HCT116 (cell line): Measurements from ENCODE around the gene MYBPHL. TPM values are rescaled to one million over a fixed set of nuclear protein-coding genes. Genes with fewer than 3 reads are reported as not detected.

ENCODE experiments used
- ATAC-seq: fragments of 200-7000 bp; cut with Tn5 transposase; 2 replicates; pipeline ENCODE4 v1.9.1; 2020; ENCODE audit warnings: mild to moderate bottlenecking, moderate library complexity
- BruUV-seq: library from RNA; stranded (reverse); fragments of 400-500 nt; replicated peaks from 2 replicates; lab custom pipeline; 2021; lab: Mats Ljungman, UMichigan
- CTCF ChIA-PET: fragments of 300-600 bp; sonication (Branson Sonifier 250); formaldehyde crosslinking; loops from one replicate; lab custom pipeline; 2021; ENCODE audit warnings: antibody characterized with exemption; lab: Charles Lee
- POLR2A ChIA-PET: fragments of 300-600, 350-600 bp; sonication (Branson Sonifier 250); formaldehyde crosslinking; loops from one replicate; lab custom pipeline; 2021; ENCODE audit warnings: antibody characterized with exemption; lab: Charles Lee
- RAD21 ChIA-PET, 2 experiments: fragments of 300-600 bp; sonication (Branson Sonifier 250); formaldehyde crosslinking; loops; one replicate each; lab custom pipeline; 2023; ENCODE audit warnings: low total read pairs in 2 of 2; ENCODE audit not compliant: uncharacterized antibody in 2 of 2, unreplicated experiment in 2 of 2, low non-redundant PET in 1 of 2; lab: Charles Lee
- DNase-seq: peaks from one replicate; pipeline ENCODE4 v3.0.0-alpha.2; 2010; ENCODE audit warnings: low read depth, low spot score
- H2AFZ ChIP-seq: fragments of 200-600 bp; shearing (Covaris generic), sonication (generic); 2 replicates; pipeline ENCODE4 v1.6.1; 2017; ENCODE audit warnings: low read depth, mixed run types, mixed read lengths, antibody characterized with exemption, low read length; ENCODE audit not compliant: poor library complexity, severe bottlenecking
- H3K27ac ChIP-seq: 2 replicates; pipeline ENCODE4 v1.5.1; 2012; ENCODE audit warnings: low read depth, low read length
- H3K27me3 ChIP-seq: fragments of 200-600 bp; sonication (generic); 2 replicates; pipeline ENCODE4 v1.6.1; 2016; ENCODE audit warnings: mixed run types, low read length, mixed read lengths; ENCODE audit not compliant: insufficient read depth
- H3K36me3 ChIP-seq, 2 experiments: fragments of 200-500 bp in 1 of 2; fragments of 200-600 bp in 1 of 2; sonication (Bioruptor generic) in 1 of 2; sonication (generic) in 1 of 2; 2 replicates each; pipeline versions ENCODE4 v1.5.1 to v1.6.1; 2014 to 2016; ENCODE audit warnings: low read length in 2 of 2, inconsistent platforms in 1 of 2, mixed read lengths in 1 of 2, mixed run types in 1 of 2; ENCODE audit not compliant: insufficient read depth in 2 of 2, control insufficient read depth in 1 of 2
- H3K4me1 ChIP-seq, 2 experiments: fragments of 200-600 bp in 1 of 2; sonication (generic) in 1 of 2; 2 replicates each; pipeline versions ENCODE4 v1.5.1 to v1.6.1; 2012 to 2017; ENCODE audit warnings: low read length in 2 of 2, inconsistent platforms in 1 of 2, mild to moderate bottlenecking in 1 of 2, mixed read lengths in 1 of 2, mixed run types in 1 of 2, moderate library complexity in 1 of 2; ENCODE audit not compliant: insufficient read depth in 2 of 2, control insufficient read depth in 1 of 2
- H3K4me2 ChIP-seq: fragments of 200-600 bp; sonication (generic); 2 replicates; pipeline ENCODE4 v1.6.1; 2017; ENCODE audit warnings: mixed run types, low read length, mixed read lengths
- H3K4me3 ChIP-seq, 2 experiments: fragments of 200-600 bp in 1 of 2; sonication (generic) in 1 of 2; replicated peaks in 1 of 2; 2 replicates each; pipeline ENCODE4 v1.5.1; 2011 to 2016; ENCODE audit warnings: low read length in 2 of 2, control low read depth in 1 of 2, low read depth in 1 of 2, mild to moderate bottlenecking in 1 of 2, mixed read lengths in 1 of 2, mixed run types in 1 of 2
- H3K79me2 ChIP-seq: fragments of 200-600 bp; sonication (generic); 2 replicates; pipeline ENCODE4 v1.6.1; 2017; ENCODE audit warnings: mild to moderate bottlenecking, mixed run types, low read length, moderate library complexity, mixed read lengths; ENCODE audit not compliant: insufficient read depth
- H3K9ac ChIP-seq: fragments of 200-600 bp; sonication (generic); 2 replicates; pipeline ENCODE4 v1.6.1; 2016; ENCODE audit warnings: low read length, mixed read lengths
- H3K9me2 ChIP-seq: fragments of 200-600 bp; sonication (generic), shearing (Covaris generic); 2 replicates; pipeline ENCODE4 v1.6.1; 2017; ENCODE audit warnings: mixed run types, mild to moderate bottlenecking, moderate library complexity; ENCODE audit not compliant: insufficient read depth
- H3K9me3 ChIP-seq, 2 experiments: fragments of 200-500 bp in 1 of 2; fragments of 200-600 bp in 1 of 2; sonication (Bioruptor generic) in 1 of 2; sonication (generic) in 1 of 2; 2 replicates each; pipeline ENCODE4 v1.6.1; 2014 to 2017; ENCODE audit warnings: low read length in 2 of 2, mixed read lengths in 2 of 2, inconsistent platforms in 1 of 2, low read depth in 1 of 2, mild to moderate bottlenecking in 1 of 2, mixed run types in 1 of 2, moderate library complexity in 1 of 2; ENCODE audit not compliant: control insufficient read depth in 1 of 2, insufficient read depth in 1 of 2
- H4K20me1 ChIP-seq: fragments of 200-600 bp; sonication (generic), shearing (Covaris generic); 2 replicates; pipeline ENCODE4 v1.6.1; 2017; ENCODE audit warnings: mixed run types, mild to moderate bottlenecking, moderate library complexity; ENCODE audit not compliant: insufficient read depth
- ATF3 ChIP-seq: IDR thresholded peaks from 2 replicates; pipeline ENCODE4 v1.6.1; 2012
- CBX3 ChIP-seq: IDR thresholded peaks from 2 replicates; pipeline ENCODE4 v1.6.1; 2012; ENCODE audit warnings: low read depth
- ELF1 ChIP-seq: IDR thresholded peaks from 2 replicates; pipeline ENCODE4 v1.6.1; 2012; ENCODE audit warnings: low read depth, borderline replicate concordance
- EZH2phosphoT487 ChIP-seq: fragments of 200-600 bp; IDR thresholded peaks from 2 replicates; pipeline ENCODE4 v1.6.1; 2018; ENCODE audit warnings: antibody characterized with exemption, borderline replicate concordance
- RAD21 ChIP-seq: IDR thresholded peaks from 2 replicates; pipeline ENCODE4 v1.6.1; 2012; ENCODE audit warnings: low read depth, mild to moderate bottlenecking
- ZFX ChIP-seq: fragments of 450-650 bp; IDR thresholded peaks from 2 replicates; pipeline ENCODE4 v1.6.1; 2017
- ZNF274 ChIP-seq: fragments of 200-500 bp; sonication (Bioruptor generic); IDR thresholded peaks from 2 replicates; pipeline ENCODE4 v1.6.1; 2014; ENCODE audit warnings: mild to moderate bottlenecking, low read depth, low read length, inconsistent platforms
- intact Hi-C: fragments of 100-400 bp; cut with micrococcal nuclease; formaldehyde crosslinking; loops from 2 replicates; pipeline ENCODE4 v1.10.0; 2022
- total RNA-seq: library from RNA; stranded (reverse); gene quantifications from one replicate; pipeline ENCODE4 v1.2.1, GENCODE V29; 2021; ENCODE audit not compliant: unreplicated experiment
- TF ChIP-seq, protein P1 (sequence below): IDR thresholded peaks from 2 replicates; pipeline ENCODE4 v1.6.1; 2012

MYBPHL gene
- total RNA-seq, 1 experiment from 2014 or later, result 1.0 TPM

DNA sequence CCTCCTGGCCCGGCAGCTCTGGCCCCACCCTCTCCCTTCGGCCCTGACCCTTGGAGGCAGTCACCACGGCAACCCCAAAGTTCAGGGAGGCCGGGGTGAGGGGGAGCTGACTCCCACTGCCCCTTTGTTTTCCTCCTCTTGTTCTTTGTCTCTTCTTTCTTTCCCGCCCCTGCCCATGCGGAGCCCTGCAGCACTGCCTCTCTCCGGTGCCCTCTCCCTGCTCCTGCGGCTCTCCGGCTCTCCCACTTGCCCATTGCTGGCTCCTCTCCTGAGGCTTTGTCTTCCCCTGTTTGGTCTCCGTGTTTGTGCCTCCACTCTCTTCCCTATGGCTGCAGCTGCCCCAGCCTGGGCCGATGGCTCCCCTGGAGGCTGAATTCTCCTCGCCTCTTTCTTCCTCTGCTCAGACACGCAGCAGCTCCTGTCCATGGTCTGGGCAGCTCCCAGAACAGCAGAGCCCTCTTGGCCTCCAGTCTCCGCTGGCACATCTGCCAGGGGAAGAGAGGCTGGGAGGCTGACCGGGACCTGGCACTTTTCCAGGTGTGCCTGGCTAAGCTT, 51.6 kb downstream of the MYBPHL start:
- no peak overlapping the region for H3K4me2 ChIP-seq
- intact Hi-C loops, result no loop called here
- ChIA-PET CTCF (no interaction called here), RAD21 (interaction anchor here in 1 of 2 experiments (1.0 kb wide), 1 partner anchor 54 kb away, joined by 3 read pairs; no protein-coding TSS in a partner anchor), POLR2A (no interaction called here)
- DNase-seq (no peak), ATAC-seq (no peak)
- no peaks in the 10 kb centered on the region for H3K79me2 ChIP-seq
- H2AFZ ChIP-seq, result no peak overlapping the region
- no peaks in the 10 kb centered on the region for H3K9me2 ChIP-seq
- H3K4me1 ChIP-seq, result peaks cover 3 to 13% of the 10 kb centered on the region in 2 experiments; a peak in 3 of 4 replicates
- H3K9ac ChIP-seq, result no peak overlapping the region
- H3K9me3 ChIP-seq, result no peaks in the 10 kb centered on the region
- no peaks in the 10 kb centered on the region for H4K20me1 ChIP-seq
- no peak overlapping the region for H3K4me3 ChIP-seq
- H3K27me3 ChIP-seq, result no peaks in the 10 kb centered on the region
- H3K27ac ChIP-seq, result no peak overlapping the region
- TF ChIP-seq ZNF274 (no peak), RAD21 (no peak), ZFX (no peak), ATF3 (no peak), EZH2phosphoT487 (no peak)
- TF ChIP-seq, protein P1, sequence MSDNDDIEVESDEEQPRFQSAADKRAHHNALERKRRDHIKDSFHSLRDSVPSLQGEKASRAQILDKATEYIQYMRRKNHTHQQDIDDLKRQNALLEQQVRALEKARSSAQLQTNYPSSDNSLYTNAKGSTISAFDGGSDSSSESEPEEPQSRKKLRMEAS, result no peak
- no peaks in the 10 kb centered on the region for H3K36me3 ChIP-seq
- BruUV-seq, result no TSS peak

DNA sequence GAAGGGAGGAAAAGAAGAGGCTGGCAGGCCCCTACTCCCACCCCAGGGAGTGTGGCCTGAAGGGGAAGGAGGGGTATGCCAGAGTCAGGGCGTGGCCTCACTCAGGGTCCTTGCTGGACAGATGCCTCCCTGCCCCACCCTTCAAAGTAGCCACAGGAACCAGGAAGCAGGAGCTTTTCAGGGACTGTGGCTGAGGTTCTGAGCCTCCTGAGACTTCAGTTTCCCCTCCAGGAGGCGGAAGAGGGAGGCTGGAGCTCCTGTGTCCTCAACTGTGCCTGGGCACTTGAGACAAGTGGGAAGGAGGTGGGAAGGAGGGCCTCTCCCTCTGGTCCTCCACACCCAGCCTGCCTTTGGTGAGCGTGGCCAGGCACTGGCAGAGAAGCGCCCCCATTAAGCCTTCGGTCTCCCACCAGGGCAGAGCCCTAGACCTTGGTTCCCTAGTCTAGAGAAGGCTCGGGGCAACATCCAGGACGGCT, 52.2 kb downstream of the MYBPHL start:
- ChIA-PET RAD21 (no interaction called here), POLR2A (interaction anchor here (1.1 kb wide), 1 partner anchor 9 kb away, joined by 3 read pairs; no protein-coding TSS in a partner anchor), CTCF (no interaction called here)
- Histone ChIP-seq H3K36me3 (no peaks in the 10 kb centered on the region), H3K4me1 (peaks cover 3 to 16% of the 10 kb centered on the region in 2 experiments; a peak in 3 of 4 replicates), H3K27me3 (no peaks in the 10 kb centered on the region), H3K9me2 (no peaks in the 10 kb centered on the region), H3K9me3 (no peaks in the 10 kb centered on the region), H2AFZ (no peak overlapping the region), H3K9ac (no peak overlapping the region), H4K20me1 (no peaks in the 10 kb centered on the region), H3K4me3 (no peak overlapping the region), H3K27ac (no peak overlapping the region), H3K79me2 (no peaks in the 10 kb centered on the region), H3K4me2 (no peak overlapping the region)
- ATAC-seq, result peak; percentile 10; the same call in 1 of the 2 replicates
- no peak for DNase-seq
- BruUV-seq, result no TSS peak
- intact Hi-C loops, result no loop called here
- no peak for TF ChIP-seq CBX3
- no peak for TF ChIP-seq ELF1
